Effector CD8-positive, alpha-beta T cell (primary cell): ENCODE measurements around the gene ABAT.
"Not testable (repeated sequence)": the region's sequence is repeated elsewhere in the genome, so short reads cannot be mapped to it uniquely, and the experiment has no call there.

Experiments used
- DNase-seq: peaks from one replicate; lab custom pipeline; 2025; lab: John Stamatoyannopoulos, UW

The ABAT gene

DNA sequence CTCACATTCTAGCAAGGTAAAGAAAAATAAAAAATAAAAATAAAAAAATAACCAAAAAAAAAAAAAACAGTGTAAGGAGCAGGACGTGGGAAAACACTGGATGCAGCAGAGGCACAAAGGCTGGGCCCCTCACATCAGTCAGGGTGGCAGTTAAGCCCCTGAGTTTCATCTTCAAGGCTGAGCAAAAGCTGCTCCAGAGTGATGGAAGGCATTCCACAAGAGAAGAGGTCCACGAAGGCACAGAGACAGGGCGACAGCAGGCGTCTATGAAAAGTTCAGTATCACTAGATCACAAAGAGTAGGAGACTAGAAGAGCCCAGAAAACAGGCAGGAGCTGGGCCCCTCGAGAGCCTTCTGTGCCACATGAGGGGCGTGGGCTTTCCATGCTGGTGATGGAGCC is 111.0 kb downstream of the ABAT start:
- no peak for DNase-seq

DNA sequence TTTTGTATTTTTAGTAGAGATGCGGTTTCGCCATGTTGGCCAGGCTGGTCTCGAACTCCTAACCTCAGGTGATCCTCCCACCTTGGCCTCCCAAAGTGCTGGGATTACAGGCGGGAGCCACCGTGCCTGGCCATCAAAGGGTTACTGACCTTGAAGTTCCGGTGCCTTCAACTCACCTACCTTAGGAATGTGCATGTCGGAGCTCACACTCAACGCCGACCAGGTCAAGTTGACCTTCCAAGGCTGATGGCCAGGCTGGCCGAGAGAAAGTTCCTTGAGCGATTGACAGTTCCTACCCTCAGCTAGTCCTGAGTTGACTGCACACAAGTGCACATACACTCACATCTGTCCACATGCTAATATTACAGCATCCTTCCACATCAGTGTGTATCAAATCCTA is 111.9 kb downstream of the ABAT start:
- not testable (repeated sequence) for DNase-seq

GRCh38 chr16:8788578-8789172 is 114.3 kb downstream of the ABAT start:
- no peak for DNase-seq

DNA sequence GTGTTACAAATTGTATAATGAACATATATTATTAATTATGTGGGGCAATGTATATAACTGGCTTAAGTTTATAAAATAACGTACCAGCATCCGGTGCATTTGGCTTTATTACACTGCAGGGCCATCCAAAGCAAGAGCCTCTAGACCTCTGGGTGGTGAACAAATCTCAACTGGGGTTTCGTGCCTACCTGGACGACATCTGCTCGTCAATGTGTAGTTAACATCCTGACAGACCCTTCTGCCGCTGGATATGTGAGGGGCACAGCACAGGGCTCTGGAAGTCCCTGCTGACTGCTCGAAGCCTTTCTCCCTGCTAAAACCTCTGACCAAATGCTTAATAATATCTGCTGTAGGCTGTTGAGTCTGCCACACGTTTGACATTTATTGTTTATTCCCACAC is 120.7 kb downstream of the ABAT start:
- no peak for DNase-seq

- no peak for DNase-seq
These were observed 121.4 kb downstream of the ABAT start for GRCh38 chr16:8795818-8796217.

DNA sequence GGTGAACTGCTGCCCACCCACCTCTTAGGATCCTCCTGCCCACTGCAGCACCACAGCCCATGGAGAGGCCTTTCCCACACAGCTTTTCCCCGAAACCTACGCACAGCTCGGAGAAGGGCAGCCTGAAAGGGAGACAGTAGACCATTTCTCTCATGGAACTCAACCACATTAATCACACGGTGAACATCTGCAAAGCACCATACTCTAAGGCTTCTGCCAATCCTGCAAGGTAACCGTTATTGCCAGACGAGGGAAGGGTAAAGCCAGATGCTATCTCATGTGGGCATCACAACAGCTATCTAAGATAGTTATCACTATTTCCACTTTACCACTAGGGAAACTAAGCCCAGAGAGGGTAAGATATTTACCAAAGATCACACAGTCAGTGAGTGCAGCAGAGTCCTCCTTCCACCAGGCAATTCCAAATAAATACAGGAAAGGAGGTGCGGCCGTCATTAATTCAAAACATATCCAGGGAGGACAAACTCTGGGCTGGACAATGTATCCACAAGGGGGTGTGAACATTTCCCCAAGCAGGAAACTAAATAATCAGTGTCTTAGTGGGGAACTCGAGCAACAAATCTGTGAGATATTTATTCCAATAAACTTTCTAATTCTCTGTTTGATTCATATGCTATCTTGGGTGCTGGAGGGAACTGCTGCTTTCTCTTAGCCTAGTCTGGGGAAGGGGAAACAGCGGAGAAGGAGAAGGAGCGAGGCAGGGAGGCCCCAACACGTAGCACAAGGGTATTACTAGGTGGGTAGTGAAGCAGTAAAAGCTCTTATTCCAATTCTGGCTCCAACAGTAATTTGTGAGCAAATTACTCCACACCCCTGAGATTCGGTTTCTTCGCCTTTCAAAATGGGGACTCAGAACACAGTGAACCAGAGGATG is 122.3 kb downstream of the ABAT start:
- DNase-seq = no peak

DNA sequence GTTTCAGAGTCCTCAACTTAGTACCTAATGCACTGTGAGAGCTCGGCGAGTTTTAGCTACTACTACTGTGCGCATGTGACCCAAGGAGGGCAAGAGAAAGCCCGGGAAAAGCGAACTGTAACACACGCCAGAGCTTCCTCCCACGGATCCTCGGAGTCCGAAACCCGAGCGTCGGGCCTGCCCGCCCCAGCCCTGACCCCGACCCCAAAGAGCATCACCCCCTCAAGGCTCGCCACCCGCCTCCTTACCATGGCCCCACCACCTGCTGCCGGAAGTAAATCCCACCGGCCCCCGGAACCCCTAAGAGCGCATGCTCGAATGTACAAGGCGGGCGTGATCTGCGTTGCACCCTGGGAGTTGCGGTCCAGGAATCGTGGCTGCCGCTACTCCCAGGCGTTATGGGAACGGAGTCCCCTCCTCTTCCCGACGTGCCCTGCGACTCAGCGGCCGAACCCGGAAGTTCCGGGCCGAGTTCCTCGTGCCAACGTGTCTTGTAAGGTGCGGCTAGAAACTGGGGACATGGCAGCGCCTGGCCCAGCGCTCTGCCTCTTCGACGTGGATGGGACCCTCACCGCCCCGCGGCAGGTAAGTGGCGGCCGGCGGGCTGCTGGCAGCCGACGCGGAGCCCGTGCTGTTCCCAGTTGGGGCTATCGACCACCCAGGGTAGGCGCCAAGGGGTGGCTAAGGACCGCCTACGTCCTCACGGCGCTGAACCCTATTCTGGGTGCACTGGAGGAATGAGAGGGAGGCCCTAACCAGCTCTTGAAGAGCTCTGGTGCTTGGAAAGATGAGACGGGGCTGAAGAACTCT is 123.2 kb downstream of the ABAT start, which contains the start of the genes PMM2 and TMEM186:
Gene PMM2 (plus strand): TSS at position 476 of the 810 bp plus-strand sequence. CDS start 44 bp downstream, at position 520.
Gene TMEM186 (minus strand): TSS at position 276 of the 810 bp plus-strand sequence. CDS start 25 bp downstream, at position 251.
- DNase-seq = peak; percentile 93

DNA sequence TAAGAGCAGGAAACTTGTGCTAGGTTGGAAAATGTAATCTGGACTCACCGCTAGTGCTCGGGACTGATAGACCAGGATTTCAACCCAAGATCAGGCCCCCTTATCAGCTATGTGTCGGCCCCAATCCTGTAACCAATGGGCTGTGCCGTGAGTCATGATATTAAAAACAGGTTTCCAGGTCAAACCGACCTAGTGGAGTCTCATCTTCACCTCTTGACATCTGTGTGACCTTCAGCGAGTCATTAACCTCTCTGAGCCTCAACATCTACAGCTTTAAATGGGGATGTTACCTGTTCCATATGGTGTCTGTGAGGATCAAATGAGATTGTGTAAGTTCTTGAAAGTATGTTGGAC is 123.7 kb downstream of the ABAT start:
- no peak for DNase-seq

GRCh38 chr16:8798535-8799157 is 124.2 kb downstream of the ABAT start:
- no peak for DNase-seq

- DNase-seq = no peak
These were observed 127.3 kb downstream of the ABAT start for GRCh38 chr16:8801701-8802100.

- DNase-seq = not testable (repeated sequence)
These were observed 129.3 kb downstream of the ABAT start for GRCh38 chr16:8803733-8804132.

- DNase-seq = no peak
These were observed 129.9 kb downstream of the ABAT start for GRCh38 chr16:8804313-8804712.

DNA sequence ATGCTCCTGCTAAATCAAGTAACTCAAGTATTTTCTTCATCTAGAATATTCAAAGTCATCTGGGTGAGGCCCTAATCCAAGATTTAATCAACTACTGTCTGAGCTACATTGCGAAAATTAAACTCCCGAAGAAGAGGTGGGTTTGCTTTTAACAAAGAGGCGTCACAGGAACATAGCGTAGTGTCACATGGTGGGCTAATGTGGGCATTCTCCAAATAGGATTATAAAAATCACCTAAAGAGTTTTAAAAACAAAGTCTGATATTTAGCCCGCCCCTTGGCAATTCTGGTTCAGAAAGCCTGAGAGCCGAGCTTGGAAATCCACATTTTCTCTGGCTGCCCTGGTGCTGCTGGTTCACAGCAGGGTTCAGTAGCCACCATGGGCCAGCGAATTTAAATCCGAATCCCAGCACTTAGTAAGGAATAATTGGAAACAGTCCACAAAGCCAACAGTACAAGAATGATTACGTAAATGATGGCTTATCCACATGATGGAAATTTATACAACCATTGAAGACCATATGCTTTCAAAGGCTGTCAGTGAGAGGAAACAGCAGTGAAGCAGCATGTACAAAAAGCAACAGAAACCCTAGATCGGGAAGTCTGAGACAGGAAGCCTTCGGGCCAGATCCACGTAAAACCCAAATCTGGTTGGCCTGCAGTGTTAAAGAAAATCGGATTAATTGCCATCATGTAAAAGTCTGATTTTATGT is 132.0 kb downstream of the ABAT start:
- DNase-seq = no peak

DNA sequence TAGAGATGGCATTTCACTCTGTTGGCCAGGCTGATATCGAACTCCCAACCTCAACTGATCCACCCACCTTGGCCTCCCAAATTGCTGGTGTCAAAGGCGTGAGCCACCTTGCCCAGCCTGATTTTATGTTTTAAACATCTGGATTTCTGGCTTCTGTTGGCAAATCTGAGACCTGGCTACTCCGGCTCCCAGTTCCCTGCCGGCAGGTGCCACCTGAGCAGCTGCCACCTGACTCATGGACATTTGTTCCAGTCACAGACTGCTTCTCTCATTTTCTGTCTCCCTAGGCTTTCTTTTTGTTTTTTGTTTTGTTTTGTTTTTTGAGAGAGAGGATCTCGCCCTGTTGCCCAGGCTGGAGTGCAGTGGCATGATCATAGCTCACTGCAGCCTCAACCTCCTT is 132.8 kb downstream of the ABAT start:
- DNase-seq = no peak

DNA sequence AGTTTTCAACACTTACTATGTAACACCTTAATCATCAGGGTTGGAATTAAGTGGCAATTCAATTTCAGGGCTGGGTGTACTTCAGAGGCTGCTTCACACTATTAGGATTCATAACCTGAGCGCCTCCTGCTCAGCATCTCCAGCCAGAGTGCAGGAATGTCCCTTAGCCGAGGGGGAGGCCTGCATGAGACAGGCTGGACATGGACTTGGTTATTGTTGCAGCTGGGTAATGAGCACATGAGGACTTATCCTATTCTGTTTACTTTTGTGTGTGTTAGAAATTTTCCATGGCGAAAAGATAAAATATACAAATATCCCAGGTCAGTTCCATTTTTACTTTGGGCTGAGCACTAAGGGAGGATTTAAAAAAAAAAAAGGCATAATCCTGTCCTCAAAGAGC is 133.6 kb downstream of the ABAT start:
- DNase-seq = no peak

DNA sequence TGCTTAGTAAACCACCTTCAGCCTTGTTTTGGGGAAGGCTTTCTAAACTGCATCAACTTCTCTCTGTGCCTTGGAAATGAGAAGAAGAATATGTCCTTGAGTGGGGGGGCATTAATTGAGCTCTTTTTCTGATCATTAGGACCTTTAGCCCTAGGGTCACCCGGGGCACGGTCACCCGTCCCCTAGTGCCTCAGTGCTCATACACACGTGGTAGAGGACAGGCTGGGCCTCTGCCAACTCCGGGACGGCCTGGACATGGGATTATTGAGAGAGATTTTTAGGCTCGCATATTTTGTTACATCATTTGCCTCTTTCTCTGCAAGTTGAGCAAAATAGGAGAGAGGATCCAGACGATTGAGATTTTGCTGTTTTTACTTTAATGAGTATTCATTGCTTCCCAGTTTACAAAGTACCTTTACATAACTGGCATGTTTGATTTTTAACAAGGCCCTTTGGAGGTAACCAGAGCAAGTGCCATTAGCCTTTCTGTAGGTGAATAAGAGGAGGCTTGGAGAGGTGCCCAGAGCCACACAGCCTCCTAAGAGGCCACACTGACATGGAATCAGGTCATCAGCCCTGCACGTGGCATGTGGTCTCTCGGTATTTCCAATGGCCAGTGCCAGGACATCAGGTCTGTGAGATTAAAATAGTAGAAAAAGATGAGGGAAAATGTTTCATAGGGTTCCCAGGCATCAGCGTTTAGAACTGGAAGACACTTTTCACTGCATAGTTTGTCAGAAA is 134.4 kb downstream of the ABAT start:
- DNase-seq = no peak

DNA sequence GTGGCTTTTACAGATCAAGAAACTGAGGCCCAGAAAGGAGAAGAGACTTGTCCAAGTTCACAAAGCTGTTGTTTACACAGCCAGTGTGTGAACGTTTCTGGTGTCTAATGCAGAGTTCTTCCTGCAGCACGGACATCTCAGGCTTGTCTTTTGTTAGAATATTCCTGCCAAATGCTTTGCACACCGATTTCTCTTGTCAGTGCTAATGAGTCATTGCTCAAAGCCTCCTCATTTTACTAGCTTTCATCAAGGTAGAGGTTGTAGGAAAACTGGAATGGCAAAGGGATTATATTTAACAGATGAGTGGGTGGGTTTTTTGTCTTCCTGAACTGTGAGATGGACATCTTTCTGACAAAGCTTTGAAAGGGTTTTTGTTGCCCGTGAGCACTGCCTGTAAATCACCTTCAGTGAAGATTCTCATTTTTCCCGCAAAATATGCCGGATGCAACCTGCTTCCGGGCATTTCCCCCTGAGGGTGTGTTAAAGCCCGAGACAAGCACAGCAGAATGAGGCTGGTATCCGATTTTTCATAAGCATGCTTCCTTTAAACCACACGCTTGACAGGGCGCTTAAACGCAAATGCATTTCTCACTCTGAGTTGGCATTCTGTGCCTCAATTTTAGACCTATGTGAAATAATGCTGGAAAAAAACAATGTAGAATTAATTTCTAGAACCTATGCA is 137.9 kb downstream of the ABAT start:
- DNase-seq = no peak

DNA sequence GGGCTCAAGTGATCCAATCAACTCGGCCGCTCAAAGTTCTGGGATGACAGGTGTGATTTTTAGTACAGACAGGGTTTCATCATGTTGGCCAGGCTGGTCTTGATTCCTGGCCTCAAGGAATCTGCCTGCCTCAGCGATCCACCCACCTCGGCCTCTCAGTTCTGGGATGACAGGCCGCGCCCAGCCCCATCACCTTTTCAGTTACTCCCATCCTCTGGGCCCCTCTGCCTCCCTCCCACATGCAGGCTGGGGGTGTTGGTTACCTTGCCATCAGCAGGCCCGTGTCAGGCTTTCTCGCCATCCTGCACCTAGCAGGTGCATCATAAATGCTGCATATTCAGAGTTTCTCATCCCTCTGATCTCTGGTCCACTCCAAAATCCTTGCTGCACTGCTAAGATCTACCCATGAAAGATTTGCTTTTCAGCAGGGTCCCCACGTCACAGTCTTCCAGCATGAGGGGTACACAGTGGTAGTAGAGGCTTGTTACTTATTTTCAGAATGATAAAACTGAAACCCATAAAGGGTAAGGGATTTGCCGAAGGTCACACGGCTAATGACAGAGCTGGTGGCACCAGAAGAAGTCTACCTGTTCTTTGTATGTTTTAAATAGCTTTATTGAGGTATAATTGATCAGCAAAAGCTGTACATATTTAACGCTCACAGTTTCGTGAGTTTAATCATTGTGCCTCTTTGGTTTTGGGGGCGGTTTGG is 139.8 kb downstream of the ABAT start:
- DNase-seq = no peak

- DNase-seq = no peak
These were observed 142.7 kb downstream of the ABAT start for GRCh38 chr16:8816967-8817655.
